ENCODE data around the gene TSPAN32. TPM values are rescaled to one million over a fixed set of nuclear protein-coding genes. Genes with fewer than 3 reads are reported as not detected.

TSPAN32 gene
- total RNA-seq, 1 donor from 2014 or later, result 0.23 TPM

DNA sequence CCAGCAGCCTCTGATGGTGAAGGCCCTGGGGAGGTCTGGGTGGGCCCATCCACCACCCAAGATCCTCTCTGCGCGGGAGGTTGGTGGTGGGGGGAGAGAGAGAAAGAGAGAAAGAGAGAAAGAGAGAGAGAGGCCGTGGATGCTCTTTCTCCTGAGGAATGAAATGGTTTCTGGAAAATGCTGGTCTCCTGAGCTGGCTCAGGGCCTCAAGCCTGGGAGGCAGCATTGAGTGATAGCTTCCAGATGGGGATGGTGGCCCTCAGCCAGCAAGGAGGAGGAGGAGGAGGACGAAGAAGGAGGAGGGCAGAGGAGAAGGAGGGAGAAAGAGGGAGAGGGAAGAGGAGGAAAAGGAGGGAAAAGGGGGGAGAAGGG lies 4.6 kb downstream of the TSPAN32 start:
- Mint-ChIP-seq H3K4me3 (ENCODE audit: unreplicated experiment) (peak overlapping the region; percentile 31), H3K27me3 (ENCODE audit: unreplicated experiment) (peaks cover 3% of the 10 kb centered on the region), H3K36me3 (ENCODE audit: low read depth, unreplicated experiment) (no peaks in the 10 kb centered on the region), H3K4me1 (ENCODE audit: unreplicated experiment) (peaks cover 9% of the 10 kb centered on the region), H3K27ac (ENCODE audit: unreplicated experiment) (peak overlapping the region; percentile 52), H3K9me3 (ENCODE audit: unreplicated experiment) (no peaks in the 10 kb centered on the region)
- DNase-seq (ENCODE audit: low spot score), result no peak
- TF ChIP-seq, protein P1, sequence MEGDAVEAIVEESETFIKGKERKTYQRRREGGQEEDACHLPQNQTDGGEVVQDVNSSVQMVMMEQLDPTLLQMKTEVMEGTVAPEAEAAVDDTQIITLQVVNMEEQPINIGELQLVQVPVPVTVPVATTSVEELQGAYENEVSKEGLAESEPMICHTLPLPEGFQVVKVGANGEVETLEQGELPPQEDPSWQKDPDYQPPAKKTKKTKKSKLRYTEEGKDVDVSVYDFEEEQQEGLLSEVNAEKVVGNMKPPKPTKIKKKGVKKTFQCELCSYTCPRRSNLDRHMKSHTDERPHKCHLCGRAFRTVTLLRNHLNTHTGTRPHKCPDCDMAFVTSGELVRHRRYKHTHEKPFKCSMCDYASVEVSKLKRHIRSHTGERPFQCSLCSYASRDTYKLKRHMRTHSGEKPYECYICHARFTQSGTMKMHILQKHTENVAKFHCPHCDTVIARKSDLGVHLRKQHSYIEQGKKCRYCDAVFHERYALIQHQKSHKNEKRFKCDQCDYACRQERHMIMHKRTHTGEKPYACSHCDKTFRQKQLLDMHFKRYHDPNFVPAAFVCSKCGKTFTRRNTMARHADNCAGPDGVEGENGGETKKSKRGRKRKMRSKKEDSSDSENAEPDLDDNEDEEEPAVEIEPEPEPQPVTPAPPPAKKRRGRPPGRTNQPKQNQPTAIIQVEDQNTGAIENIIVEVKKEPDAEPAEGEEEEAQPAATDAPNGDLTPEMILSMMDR (IDR thresholded peaks at IDR 0.05; ENCODE audit: unreplicated experiment), result no peak

DNA sequence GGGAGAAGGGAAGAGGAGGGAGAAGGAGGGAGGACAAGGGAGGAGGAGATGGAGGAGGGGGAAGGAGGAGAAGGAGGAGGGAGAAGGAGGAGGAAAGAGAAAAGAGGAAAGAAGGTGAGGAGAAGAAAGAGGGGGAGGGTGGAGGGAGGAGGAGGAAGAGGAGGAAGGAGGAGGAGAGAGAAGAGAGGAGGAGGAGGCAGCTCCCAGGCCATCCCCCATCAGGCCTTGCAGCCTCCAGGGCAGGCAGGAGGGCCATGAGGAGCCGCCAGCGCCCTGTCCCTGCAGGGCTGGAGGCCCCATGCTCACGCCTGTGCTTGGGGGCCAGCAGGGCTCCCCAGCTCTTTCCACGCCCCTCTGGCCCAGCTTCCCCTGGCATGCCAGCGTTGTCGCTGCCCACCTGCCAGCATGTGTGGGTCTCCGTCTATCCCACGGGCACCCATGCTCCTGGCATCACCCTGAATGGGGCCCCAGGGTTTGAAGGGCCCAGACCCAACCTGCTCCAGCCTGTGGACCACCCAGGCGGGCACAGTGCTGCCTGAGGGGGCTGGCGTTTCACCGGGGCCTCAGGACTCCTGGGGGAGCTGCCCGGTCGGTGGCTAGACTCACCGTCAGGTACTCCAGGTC lies 5.2 kb downstream of the TSPAN32 start:
- H3K27me3 Mint-ChIP-seq (ENCODE audit: unreplicated experiment), result peaks cover 2% of the 10 kb centered on the region
- no peak overlapping the region for H3K4me3 Mint-ChIP-seq (ENCODE audit: unreplicated experiment)
- H3K36me3 Mint-ChIP-seq (ENCODE audit: low read depth, unreplicated experiment), result no peaks in the 10 kb centered on the region
- no peak for DNase-seq (ENCODE audit: low spot score)
- H3K27ac Mint-ChIP-seq (ENCODE audit: unreplicated experiment), result no peak overlapping the region
- no peaks in the 10 kb centered on the region for H3K9me3 Mint-ChIP-seq (ENCODE audit: unreplicated experiment)
- TF ChIP-seq, protein P1 (IDR thresholded peaks at IDR 0.05; ENCODE audit: unreplicated experiment), result no peak
- peaks cover 9% of the 10 kb centered on the region for H3K4me1 Mint-ChIP-seq (ENCODE audit: unreplicated experiment)

DNA sequence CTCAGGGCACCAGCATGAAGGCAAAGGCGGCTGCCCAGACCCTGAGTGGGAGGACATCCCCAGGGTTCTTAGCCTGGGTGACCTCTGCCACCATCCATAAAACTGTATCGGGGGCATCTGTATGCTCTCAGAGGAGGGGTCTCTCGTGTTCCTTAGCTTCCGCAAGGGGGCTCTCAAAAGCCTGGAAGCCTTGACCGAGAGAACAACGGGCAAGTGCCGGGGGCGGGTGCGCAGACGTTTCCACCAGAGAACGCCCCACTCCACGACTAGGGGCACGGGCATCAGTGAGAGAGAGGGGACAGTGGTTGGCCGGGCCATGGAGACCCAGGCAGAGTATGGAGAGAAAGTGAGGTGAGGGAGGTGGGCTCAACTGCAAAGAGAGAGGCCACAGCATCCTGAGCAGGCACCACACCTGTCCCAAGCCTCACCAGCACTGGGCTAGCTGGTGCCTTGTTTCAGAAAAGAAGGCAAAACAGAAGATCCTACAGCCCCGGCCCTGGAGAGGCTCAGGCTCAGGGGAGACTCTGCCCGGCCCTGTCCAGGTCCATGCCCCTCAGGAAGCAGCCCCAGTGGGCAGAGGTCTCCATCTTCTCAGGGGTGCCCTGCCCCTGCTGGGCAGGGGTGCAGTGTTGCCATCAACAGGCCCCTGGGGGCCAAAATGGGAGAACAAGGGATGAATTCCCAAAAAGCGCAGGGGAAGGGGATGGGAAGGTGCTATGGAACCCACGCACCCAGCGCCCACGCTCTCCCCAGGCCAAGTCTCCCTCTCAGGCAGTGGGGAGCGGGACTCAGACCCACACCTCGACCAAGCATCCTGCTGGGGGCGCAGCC lies 5.9 kb downstream of the TSPAN32 start:
- H3K27ac Mint-ChIP-seq (ENCODE audit: unreplicated experiment), result no peak overlapping the region
- H3K4me3 Mint-ChIP-seq (ENCODE audit: unreplicated experiment), result no peak overlapping the region
- no peak for DNase-seq (ENCODE audit: low spot score)
- H3K9me3 Mint-ChIP-seq (ENCODE audit: unreplicated experiment), result no peaks in the 10 kb centered on the region
- no peaks in the 10 kb centered on the region for H3K27me3 Mint-ChIP-seq (ENCODE audit: unreplicated experiment)
- no peaks in the 10 kb centered on the region for H3K36me3 Mint-ChIP-seq (ENCODE audit: low read depth, unreplicated experiment)
- TF ChIP-seq, protein P1 (IDR thresholded peaks at IDR 0.05; ENCODE audit: unreplicated experiment), result no peak
- H3K4me1 Mint-ChIP-seq (ENCODE audit: unreplicated experiment), result peaks cover 9% of the 10 kb centered on the region

DNA sequence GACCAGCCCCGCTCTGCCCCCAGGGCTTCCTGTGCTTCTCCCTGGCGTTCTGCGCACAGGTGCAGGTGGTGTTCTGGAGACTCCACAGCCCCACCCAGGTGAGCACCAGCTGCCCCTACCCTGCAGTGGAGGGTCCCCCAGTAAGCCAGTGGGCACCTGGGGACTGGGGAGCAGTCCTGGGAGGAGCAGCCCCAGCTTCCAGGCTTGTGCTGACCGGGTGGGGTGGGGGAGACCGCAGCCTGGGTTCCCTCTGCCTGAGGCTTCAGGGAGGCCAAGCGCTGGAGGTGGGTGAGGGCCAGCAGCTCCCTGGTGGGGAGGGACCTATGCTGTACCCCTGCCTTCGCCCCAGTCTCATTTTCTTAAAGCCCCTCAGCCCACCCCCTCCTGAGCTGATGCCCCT lies 6.9 kb downstream of the TSPAN32 start:
- no peaks in the 10 kb centered on the region for H3K36me3 Mint-ChIP-seq (ENCODE audit: low read depth, unreplicated experiment)
- no peaks in the 10 kb centered on the region for H3K9me3 Mint-ChIP-seq (ENCODE audit: unreplicated experiment)
- no peak overlapping the region for H3K27ac Mint-ChIP-seq (ENCODE audit: unreplicated experiment)
- TF ChIP-seq, protein P1 (IDR thresholded peaks at IDR 0.05; ENCODE audit: unreplicated experiment), result no peak
- H3K27me3 Mint-ChIP-seq (ENCODE audit: unreplicated experiment), result no peaks in the 10 kb centered on the region
- peaks cover 9% of the 10 kb centered on the region for H3K4me1 Mint-ChIP-seq (ENCODE audit: unreplicated experiment)
- DNase-seq (ENCODE audit: low spot score), result no peak
- H3K4me3 Mint-ChIP-seq (ENCODE audit: unreplicated experiment), result no peak overlapping the region

All from endothelial cell (in vitro differentiated cells).